Subcutaneous abdominal adipose tissue (tissue), 5 donors: ENCODE measurements around the gene HECTD4.
"Not testable (repeated sequence)": the region's sequence is repeated elsewhere in the genome, so short reads cannot be mapped to it uniquely, and the experiment has no call there.

Source experiments
- H3K27ac ChIP-seq: one replicate; pipeline ENCODE4 v1.7.0; 2013; ENCODE audit warnings: low read depth, mild to moderate bottlenecking, inconsistent platforms, low read length, moderate library complexity
- H3K27me3 ChIP-seq, 5 donors: one replicate each; pipeline ENCODE4 v1.7.0; 2013; ENCODE audit warnings: low read length in 5 of 5, inconsistent platforms in 1 of 5; ENCODE audit not compliant: control insufficient read depth in 5 of 5, insufficient read depth in 4 of 5
- H3K36me3 ChIP-seq, 5 donors: one replicate each; pipeline ENCODE4 v1.7.0; 2013; ENCODE audit warnings: low read length in 5 of 5; ENCODE audit not compliant: control insufficient read depth in 5 of 5, insufficient read depth in 5 of 5
- H3K4me1 ChIP-seq, 5 donors: one replicate each; pipeline ENCODE4 v1.7.0; 2013; ENCODE audit warnings: low read length in 5 of 5, mild to moderate bottlenecking in 3 of 5, moderate library complexity in 1 of 5; ENCODE audit not compliant: control insufficient read depth in 5 of 5, insufficient read depth in 5 of 5
- H3K4me3 ChIP-seq, 5 donors: one replicate each; pipeline ENCODE4 v1.7.0; 2013; ENCODE audit warnings: low read length in 5 of 5, low read depth in 1 of 5
- H3K9ac ChIP-seq, 5 donors: one replicate each; pipeline ENCODE4 v1.7.0; 2013; ENCODE audit warnings: low read length in 5 of 5, mild to moderate bottlenecking in 4 of 5, moderate library complexity in 3 of 5
- H3K9me3 ChIP-seq, 5 donors: one replicate each; pipeline ENCODE4 v1.7.0; 2013; ENCODE audit warnings: low read length in 5 of 5; ENCODE audit not compliant: control insufficient read depth in 5 of 5
- donor health status: healthy.
- donor health status: healthy.
- donor health status: healthy.
- donor health status: healthy.
- donor health status: healthy.

HECTD4 gene

DNA sequence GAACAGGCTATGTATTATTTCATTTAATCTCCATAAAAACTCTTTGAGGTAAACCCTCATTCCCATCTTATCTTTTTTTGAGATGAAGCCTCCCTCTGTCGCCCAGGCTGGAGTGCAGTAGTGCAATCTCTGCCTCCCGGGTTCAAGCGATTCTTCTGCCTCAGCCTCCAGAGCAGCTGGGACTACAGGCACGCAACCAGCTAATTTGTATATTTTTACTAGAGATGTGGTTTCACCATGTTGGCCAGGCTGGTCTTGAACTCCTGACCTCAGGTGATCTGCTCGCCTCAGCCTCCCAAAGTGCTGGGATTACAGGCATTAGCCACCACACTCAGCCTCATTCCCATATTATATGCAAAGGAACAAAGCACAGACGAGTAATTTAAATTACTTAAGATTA lies 25.5 kb upstream of the HECTD4 start:
- not testable (repeated sequence) for H3K27ac ChIP-seq, H3K27me3 ChIP-seq, H3K9me3 ChIP-seq, H3K4me3 ChIP-seq
- peak overlapping the region in 3 of 5 donors; percentile 16 to 91 (median 39) for H3K9ac ChIP-seq
- H3K36me3 ChIP-seq = peaks cover 27 to 41% (median 41%) of the 10 kb centered on the region in 5 donors
- H3K4me1 ChIP-seq = peaks cover 0 to 21% (median 21%) of the 10 kb centered on the region in 5 donors

DNA sequence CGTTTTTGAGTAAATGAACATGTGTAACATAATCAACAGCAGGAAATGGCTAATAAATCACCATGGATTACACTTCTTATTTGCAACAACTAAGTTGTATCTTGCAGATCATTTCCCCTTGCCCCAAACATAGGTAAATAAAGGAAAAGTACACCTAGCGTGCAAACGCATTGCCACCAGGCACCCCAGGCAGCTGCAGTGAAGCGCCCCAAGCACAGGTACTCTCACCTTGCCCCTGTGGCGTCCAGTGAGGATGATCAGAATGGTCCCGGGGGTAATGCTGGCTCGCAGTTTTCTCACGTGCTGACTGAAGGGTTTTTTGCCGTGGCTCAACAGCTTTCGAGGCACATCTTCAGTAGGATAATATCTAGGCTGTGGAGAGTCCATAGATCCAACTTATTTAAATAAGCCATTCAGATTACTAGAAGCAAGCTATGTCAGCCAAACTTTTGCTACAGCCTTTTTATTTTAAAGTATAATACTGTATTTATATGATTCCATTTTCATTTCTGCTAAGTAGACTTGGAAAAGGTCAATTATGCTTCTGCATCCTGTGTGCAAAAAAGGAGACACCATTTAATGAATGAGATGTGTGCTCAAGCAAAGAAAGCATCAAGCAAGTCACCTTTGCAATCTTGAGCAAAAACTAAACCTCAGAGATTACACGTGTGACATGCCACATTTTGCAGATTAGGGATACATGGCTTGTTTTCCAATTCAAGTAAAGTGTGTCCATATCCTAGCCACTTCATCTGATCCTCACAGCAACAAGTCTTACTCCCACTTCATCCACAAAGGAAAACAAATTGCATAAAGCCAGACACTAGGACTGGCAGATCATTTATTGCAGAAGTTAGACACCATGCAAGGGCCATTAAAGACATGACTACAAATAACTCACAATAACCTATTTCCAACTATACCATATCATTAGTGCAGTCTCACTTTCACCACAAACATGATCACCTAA lies 24.6 kb upstream of the HECTD4 start:
- H3K27ac ChIP-seq = no peak overlapping the region
- peaks cover 0 to 21% (median 21%) of the 10 kb centered on the region in 5 donors for H3K4me1 ChIP-seq
- H3K9me3 ChIP-seq = no peaks in the 10 kb centered on the region
- peaks cover 27 to 41% (median 41%) of the 10 kb centered on the region in 5 donors for H3K36me3 ChIP-seq
- peak overlapping the region in 1 of 5 donors; percentile 1 for H3K9ac ChIP-seq
- no peak overlapping the region for H3K4me3 ChIP-seq
- H3K27me3 ChIP-seq = no peaks in the 10 kb centered on the region

DNA sequence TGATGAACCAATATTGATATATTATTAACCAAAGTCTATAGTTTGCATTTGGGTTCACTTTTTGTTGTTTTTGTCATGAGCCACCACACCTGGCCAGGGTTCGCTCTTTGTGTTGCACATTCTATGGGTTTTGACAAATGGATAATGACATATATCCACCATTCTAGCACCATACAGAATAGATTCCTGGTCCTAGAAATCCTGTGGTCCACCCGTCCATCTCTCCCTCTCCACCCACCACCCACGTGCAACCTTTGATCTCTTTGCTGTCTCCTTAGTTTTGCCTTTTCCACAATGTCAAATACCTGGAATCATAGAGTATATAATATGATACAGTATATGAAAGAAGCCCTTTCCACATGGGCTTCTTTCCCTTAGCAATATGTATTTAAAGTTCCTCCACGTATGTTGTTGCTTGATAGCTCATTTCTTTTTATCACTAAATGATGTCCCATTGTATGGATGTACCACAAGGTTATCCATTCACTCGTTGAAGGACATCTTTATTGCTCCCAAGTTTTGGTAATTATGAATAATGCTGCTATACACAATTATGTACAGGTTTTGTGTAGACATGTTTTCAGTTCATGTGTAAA lies 19.8 kb upstream of the HECTD4 start:
- Histone ChIP-seq H3K36me3 (peaks cover 22 to 31% (median 30%) of the 10 kb centered on the region in 5 donors), H3K9ac (no peak overlapping the region), H3K9me3 (no peaks in the 10 kb centered on the region), H3K27ac (no peak overlapping the region), H3K4me3 (no peak overlapping the region), H3K27me3 (no peaks in the 10 kb centered on the region), H3K4me1 (peaks cover 0 to under 1% (median 0%) of the 10 kb centered on the region in 5 donors)

DNA sequence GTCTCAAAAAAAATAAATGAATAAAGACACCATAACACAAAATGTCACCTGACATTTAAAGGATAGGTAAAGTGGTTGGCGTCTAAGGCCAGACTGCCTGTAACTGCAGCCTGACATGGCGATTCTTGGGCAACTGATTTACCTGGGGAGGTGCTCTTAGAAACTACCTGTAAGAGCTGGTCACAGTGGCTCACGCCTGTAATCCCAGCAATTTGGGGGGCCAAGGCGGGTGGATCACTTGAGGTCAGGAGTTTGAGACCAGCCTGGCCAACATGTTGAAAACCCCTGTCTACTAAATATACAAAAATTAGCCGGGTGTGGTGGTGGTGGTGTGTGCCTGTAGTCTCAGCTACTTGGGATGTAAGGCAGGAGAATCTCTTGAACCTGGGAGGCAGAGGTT lies 18.8 kb upstream of the HECTD4 start:
- Histone ChIP-seq H3K27ac (no peak overlapping the region), H3K9me3 (no peaks in the 10 kb centered on the region), H3K9ac (no peak overlapping the region), H3K36me3 (peaks cover 15 to 22% (median 20%) of the 10 kb centered on the region in 5 donors), H3K4me1 (no peaks in the 10 kb centered on the region), H3K27me3 (no peaks in the 10 kb centered on the region), H3K4me3 (no peak overlapping the region)

DNA sequence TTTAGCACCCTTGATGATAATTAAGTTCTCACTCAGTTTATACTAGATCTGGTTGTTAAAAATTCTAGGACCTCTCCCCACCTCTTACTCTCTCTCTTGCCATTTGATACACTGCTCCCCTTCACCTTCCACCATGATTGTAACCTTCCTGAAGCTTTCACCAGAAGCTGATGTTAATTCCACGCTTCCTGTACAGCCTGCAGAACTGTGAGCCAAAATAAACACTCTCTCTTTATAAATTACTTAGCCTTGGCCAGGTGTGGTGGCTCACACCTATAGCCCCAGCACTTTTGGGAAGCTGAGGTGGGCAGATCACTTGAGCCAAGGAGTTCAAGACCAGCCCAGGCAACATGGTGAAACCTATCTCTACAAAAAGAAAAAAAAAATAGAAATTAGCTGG lies 11.1 kb upstream of the HECTD4 start:
- no peak overlapping the region for H3K4me3 ChIP-seq
- H3K9me3 ChIP-seq = no peaks in the 10 kb centered on the region
- H3K4me1 ChIP-seq = no peaks in the 10 kb centered on the region
- no peak overlapping the region for H3K9ac ChIP-seq
- H3K36me3 ChIP-seq = no peaks in the 10 kb centered on the region
- H3K27me3 ChIP-seq = no peaks in the 10 kb centered on the region
- H3K27ac ChIP-seq = no peak overlapping the region

DNA sequence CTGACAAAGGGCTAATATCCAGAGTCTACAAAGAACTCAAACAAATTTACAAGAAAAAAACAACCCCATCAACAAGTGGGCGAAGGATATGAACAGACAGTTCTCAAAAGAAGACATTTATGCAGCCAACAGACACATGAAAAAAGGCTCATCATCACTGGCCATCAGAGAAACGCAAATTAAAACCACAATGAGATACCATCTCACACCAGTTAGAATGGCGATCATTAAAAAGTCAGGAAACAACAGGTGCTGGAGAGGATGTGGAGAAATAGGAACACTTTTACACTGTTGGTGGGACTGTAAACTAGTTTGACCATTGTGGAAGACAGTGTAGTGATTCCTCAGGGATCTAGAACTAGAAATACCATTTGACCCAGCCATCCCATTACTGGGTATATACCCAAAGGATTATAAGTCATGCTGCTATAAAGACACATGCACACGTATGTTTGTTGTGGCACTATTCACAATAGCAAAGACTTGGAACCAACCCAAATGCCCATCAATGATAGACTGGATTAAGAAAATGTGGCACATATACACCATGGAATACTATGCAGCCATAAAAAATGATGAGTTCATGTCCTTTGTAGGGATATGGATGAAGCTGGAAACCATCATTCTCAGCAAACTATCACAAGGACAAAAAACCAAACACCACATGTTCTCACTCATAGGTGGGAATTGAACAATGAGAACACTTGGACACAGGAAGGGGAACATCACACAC lies 7.9 kb upstream of the HECTD4 start:
- not testable (repeated sequence) for H3K4me3 ChIP-seq, H3K27ac ChIP-seq, H3K4me1 ChIP-seq, H3K27me3 ChIP-seq, H3K9me3 ChIP-seq, H3K9ac ChIP-seq, H3K36me3 ChIP-seq

DNA sequence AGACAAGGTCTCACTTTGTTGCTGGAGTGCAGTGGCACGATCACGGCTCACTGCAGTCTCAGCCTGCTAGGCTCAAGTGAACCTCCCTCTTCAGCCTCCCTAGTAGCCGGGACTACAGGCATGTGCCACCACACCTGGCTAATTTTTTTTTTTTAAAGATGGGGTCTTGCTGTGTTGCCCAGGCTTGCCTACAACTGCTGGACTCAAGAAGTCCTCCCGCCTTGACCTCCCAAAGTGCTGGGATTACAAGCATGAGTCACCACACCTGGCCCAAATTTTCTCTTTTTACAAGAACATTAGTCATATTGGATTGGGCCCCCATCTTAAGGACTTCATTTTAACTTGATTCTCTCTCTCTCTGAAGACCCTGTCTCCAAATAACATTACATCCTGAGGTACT lies 7.0 kb upstream of the HECTD4 start:
- no peaks in the 10 kb centered on the region for H3K9me3 ChIP-seq
- no peak overlapping the region for H3K9ac ChIP-seq
- no peak overlapping the region for H3K4me3 ChIP-seq
- H3K27me3 ChIP-seq = no peaks in the 10 kb centered on the region
- H3K36me3 ChIP-seq = no peaks in the 10 kb centered on the region
- no peak overlapping the region for H3K27ac ChIP-seq
- no peaks in the 10 kb centered on the region for H3K4me1 ChIP-seq

DNA sequence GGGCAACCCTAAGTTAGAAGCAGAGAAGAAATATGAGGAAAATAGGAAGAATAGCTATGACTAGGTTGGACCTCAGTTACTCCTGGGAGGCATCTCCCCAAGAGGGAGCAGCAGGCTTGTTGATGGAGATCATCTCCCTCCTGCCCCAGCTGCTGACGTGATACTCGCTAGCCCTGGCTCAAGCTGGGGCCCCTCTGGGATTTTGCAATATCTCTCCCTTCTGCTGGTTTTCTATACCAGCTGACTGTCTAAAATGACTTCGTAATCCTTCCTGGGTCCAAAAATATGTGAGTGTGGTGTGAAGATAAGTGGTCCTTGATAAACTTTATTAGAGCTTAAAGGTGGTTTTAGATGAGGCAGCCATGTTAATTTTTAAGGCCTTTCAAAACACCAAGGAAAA lies 4.5 kb upstream of the HECTD4 start:
- Histone ChIP-seq H3K9me3 (no peaks in the 10 kb centered on the region), H3K27me3 (no peaks in the 10 kb centered on the region), H3K36me3 (no peaks in the 10 kb centered on the region), H3K9ac (peak overlapping the region in 1 of 5 donors; percentile 25), H3K4me3 (no peak overlapping the region), H3K4me1 (peaks cover 4 to 6% (median 5%) of the 10 kb centered on the region in 5 donors), H3K27ac (no peak overlapping the region)

DNA sequence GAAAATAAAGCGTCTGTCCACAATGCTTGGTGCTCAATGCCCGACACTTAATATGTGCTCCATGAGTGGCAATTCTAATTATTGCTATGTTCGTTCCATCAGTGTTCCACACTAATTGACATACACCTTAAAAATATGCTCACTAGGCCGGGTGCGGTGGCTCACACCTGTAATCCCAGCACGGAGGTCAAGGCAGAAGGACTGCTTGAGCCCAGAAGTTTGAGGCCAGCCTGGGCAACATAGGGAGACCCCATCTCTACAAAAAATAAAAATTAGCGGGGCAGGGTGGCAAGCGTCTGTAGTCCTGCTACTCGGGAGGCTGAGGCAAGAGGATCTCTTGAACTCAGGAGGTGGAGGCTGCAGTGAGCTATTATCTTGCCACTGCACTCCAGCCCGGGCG lies 635 bp upstream of the HECTD4 start:
- H3K4me3 ChIP-seq = peak overlapping the region; percentile 66 to 84 (median 79)
- no peak overlapping the region for H3K27ac ChIP-seq
- H3K4me1 ChIP-seq = peaks cover 7 to 20% (median 17%) of the 10 kb centered on the region in 5 donors
- no peaks in the 10 kb centered on the region for H3K36me3 ChIP-seq
- peak overlapping the region; percentile 56 to 88 (median 85) for H3K9ac ChIP-seq
- H3K9me3 ChIP-seq = no peaks in the 10 kb centered on the region
- H3K27me3 ChIP-seq = no peaks in the 10 kb centered on the region
